ENCODE results near the gene MFAP4.

DNA sequence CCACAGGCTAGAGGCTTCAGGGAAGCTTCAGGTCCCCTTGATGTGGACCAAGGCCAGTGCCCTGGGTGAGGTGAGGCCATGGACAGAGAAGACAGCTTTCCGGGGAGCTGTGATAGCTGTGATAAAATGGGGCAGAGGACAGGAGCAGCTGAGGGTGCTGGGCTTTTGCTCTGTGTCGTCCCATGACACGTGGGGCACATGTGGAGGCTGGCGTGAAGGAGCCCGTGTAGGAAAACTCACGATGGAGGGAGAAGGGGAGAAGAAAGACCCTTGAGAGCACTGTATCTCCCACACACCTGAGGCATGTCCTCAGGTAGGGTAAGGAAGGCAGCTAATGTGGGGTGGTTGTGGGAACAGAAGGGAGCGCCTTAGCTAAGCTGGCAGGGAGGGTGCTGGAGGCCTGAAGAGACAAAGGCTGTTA lies 45.8 kb downstream of the MFAP4 start:
- TF ChIP-seq, protein P1, sequence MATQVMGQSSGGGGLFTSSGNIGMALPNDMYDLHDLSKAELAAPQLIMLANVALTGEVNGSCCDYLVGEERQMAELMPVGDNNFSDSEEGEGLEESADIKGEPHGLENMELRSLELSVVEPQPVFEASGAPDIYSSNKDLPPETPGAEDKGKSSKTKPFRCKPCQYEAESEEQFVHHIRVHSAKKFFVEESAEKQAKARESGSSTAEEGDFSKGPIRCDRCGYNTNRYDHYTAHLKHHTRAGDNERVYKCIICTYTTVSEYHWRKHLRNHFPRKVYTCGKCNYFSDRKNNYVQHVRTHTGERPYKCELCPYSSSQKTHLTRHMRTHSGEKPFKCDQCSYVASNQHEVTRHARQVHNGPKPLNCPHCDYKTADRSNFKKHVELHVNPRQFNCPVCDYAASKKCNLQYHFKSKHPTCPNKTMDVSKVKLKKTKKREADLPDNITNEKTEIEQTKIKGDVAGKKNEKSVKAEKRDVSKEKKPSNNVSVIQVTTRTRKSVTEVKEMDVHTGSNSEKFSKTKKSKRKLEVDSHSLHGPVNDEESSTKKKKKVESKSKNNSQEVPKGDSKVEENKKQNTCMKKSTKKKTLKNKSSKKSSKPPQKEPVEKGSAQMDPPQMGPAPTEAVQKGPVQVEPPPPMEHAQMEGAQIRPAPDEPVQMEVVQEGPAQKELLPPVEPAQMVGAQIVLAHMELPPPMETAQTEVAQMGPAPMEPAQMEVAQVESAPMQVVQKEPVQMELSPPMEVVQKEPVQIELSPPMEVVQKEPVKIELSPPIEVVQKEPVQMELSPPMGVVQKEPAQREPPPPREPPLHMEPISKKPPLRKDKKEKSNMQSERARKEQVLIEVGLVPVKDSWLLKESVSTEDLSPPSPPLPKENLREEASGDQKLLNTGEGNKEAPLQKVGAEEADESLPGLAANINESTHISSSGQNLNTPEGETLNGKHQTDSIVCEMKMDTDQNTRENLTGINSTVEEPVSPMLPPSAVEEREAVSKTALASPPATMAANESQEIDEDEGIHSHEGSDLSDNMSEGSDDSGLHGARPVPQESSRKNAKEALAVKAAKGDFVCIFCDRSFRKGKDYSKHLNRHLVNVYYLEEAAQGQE (tag by site-specific recombination; IDR thresholded peaks at IDR 0.05): no peak
- no peak for TF ChIP-seq ZBTB21 (tag by site-specific recombination; IDR thresholded peaks at IDR 0.05)
